NCI-H1105 (cell line): ENCODE measurements around the gene CASP12.

Experiments used
- DNase-seq: peaks from one replicate; lab custom pipeline; 2025; lab: John Stamatoyannopoulos, UW

Gene CASP12

GRCh38 chr11:104892723-104893511 lies 5.3 kb downstream of the CASP12 start:
- DNase-seq: no peak

GRCh38 chr11:104891135-104891534 lies 7.1 kb downstream of the CASP12 start:
- no peak for DNase-seq

GRCh38 chr11:104883342-104883741 lies 14.9 kb downstream of the CASP12 start:
- no peak for DNase-seq

- DNase-seq: no peak
Observed at GRCh38 chr11:104881117-104881794, 17.0 kb downstream of the CASP12 start.

- DNase-seq: no peak
Observed at GRCh38 chr11:104879514-104880190, 18.6 kb downstream of the CASP12 start.

- DNase-seq: no peak
Observed at GRCh38 chr11:104876861-104877431, 21.3 kb downstream of the CASP12 start.

GRCh38 chr11:104876324-104876723 lies 21.9 kb downstream of the CASP12 start:
- DNase-seq: no peak

GRCh38 chr11:104873252-104873651 lies 25.0 kb downstream of the CASP12 start:
- DNase-seq: no peak

- DNase-seq: no peak
Observed at GRCh38 chr11:104872393-104872792, 25.9 kb downstream of the CASP12 start.

- no peak for DNase-seq
Observed at GRCh38 chr11:104870910-104871309, 27.4 kb downstream of the CASP12 start.

GRCh38 chr11:104866815-104867214 lies 31.4 kb downstream of the CASP12 start:
- DNase-seq: no peak

- DNase-seq: no peak
Observed at GRCh38 chr11:104858882-104859775, 39.1 kb downstream of the CASP12 start.

GRCh38 chr11:104856607-104857006 lies 41.7 kb downstream of the CASP12 start:
- no peak for DNase-seq

GRCh38 chr11:104855965-104856364 lies 42.3 kb downstream of the CASP12 start:
- DNase-seq: no peak

- no peak for DNase-seq
Observed at GRCh38 chr11:104853276-104853675, 45.0 kb downstream of the CASP12 start.

- no peak for DNase-seq
Observed at GRCh38 chr11:104852811-104853210, 45.4 kb downstream of the CASP12 start.

GRCh38 chr11:104846216-104846615 lies 52.0 kb downstream of the CASP12 start:
- DNase-seq: no peak

GRCh38 chr11:104844451-104844850 lies 53.8 kb downstream of the CASP12 start:
- DNase-seq: no peak

GRCh38 chr11:104843150-104843836 lies 55.0 kb downstream of the CASP12 start:
- DNase-seq: no peak

GRCh38 chr11:104841973-104842525 lies 56.2 kb downstream of the CASP12 start:
- no peak for DNase-seq

GRCh38 chr11:104841185-104841584 lies 57.1 kb downstream of the CASP12 start:
- no peak for DNase-seq
